ENCODE measurements around the gene SENP7.

Gene SENP7

DNA sequence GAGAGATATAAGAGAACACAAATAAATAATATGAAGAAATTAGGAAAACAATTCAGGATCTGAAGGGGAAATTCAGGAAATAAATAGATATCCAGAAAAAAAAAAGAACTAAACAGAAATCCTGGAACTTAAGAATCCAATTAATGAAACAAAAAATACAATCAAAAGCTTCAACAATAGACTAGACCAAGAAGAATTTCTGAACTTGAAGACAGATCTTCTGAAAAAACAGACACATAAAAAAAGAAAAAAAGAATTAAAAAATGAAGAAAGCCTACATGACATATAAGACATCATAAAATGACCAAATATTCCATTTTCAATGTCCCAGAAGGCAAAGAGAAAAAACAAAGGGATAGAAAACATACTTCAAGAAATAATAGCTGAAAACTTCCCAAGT, 124.3 kb downstream of the SENP7 start:
- Histone ChIP-seq H4K12ac (ENCODE audit: low read depth, low read length) (no peak overlapping the region), H3K23ac (ENCODE audit: low read length) (no peak overlapping the region), H3K4me3 (ENCODE audit: low read depth, low read length) (no peak overlapping the region), H2BK12ac (ENCODE audit: low read length) (no peak overlapping the region), H3K14ac (ENCODE audit: low read length) (no peak overlapping the region), H3K36me3 (ENCODE audit: control insufficient read depth in 1 of 2, insufficient read depth in 2 of 2, low read length in 2 of 2) (no peaks in the 10 kb centered on the region), H3K27ac (ENCODE audit: low read depth, low read length) (no peak overlapping the region), H2BK120ac (ENCODE audit: insufficient read depth, low read length, poor library complexity) (no peak overlapping the region), H4K8ac (ENCODE audit: low read depth, low read length) (no peak overlapping the region), H3K27me3 (ENCODE audit: insufficient read depth, low read length) (no peaks in the 10 kb centered on the region), H2AFZ (ENCODE audit: insufficient read depth, low read length, poor library complexity) (no peak overlapping the region), H3K9me3 (ENCODE audit: insufficient read depth, low read depth, low read length) (no peaks in the 10 kb centered on the region), H3K4me1 (ENCODE audit: control insufficient read depth in 1 of 2, insufficient read depth in 2 of 2, low read length in 2 of 2) (peaks cover 0 to 5% of the 10 kb centered on the region in 2 experiments), H3K18ac (ENCODE audit: low read length) (no peak overlapping the region), H2BK5ac (ENCODE audit: low read depth, low read length, poor library complexity) (no peak overlapping the region), H2AK5ac (ENCODE audit: low read length) (no peak overlapping the region), H3K79me1 (ENCODE audit: low read length) (no peaks in the 10 kb centered on the region), H4K91ac (ENCODE audit: low read depth, low read length) (no peak overlapping the region), H3K79me2 (ENCODE audit: control insufficient read depth, insufficient read depth, low read length, poor library complexity) (no peaks in the 10 kb centered on the region), H3K4me2 (ENCODE audit: low read length) (no peak overlapping the region), H3K4ac (ENCODE audit: low read depth, low read length) (no peak overlapping the region), H3K9ac (ENCODE audit: low read length) (no peak overlapping the region)
- DNase-seq: no peak

DNA sequence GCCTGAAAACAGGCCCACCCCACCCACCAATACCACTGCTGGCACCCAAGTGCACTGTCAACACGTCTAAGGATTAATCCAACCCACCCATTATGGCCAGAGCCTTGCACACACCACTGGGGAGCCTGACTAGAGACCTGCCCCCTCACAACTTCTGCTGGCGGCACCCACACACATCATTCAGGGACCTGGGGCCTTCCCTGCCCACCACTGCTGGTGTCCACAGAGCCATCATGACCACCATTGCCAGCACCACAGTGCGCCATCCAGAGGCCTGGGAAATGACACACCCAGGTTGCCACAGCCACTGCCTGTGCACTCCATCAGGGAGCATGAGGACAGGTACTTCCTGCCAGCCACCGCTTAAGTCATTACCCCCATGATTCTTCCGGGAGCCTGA, 125.7 kb downstream of the SENP7 start:
- Histone ChIP-seq H3K4me1 (ENCODE audit: control insufficient read depth in 1 of 2, insufficient read depth in 2 of 2, low read length in 2 of 2) (peaks cover 5 to 9% of the 10 kb centered on the region in 2 experiments), H2BK120ac (ENCODE audit: insufficient read depth, low read length, poor library complexity) (no peak overlapping the region), H3K27ac (ENCODE audit: low read depth, low read length) (no peak overlapping the region), H3K27me3 (ENCODE audit: insufficient read depth, low read length) (no peaks in the 10 kb centered on the region), H4K8ac (ENCODE audit: low read depth, low read length) (no peak overlapping the region), H3K4me3 (ENCODE audit: low read depth, low read length) (no peak overlapping the region), H4K91ac (ENCODE audit: low read depth, low read length) (no peak overlapping the region), H3K9ac (ENCODE audit: low read length) (no peak overlapping the region), H3K79me1 (ENCODE audit: low read length) (no peaks in the 10 kb centered on the region), H3K4me2 (ENCODE audit: low read length) (no peak overlapping the region), H3K36me3 (ENCODE audit: control insufficient read depth in 1 of 2, insufficient read depth in 2 of 2, low read length in 2 of 2) (no peaks in the 10 kb centered on the region), H2BK5ac (ENCODE audit: low read depth, low read length, poor library complexity) (no peak overlapping the region), H3K79me2 (ENCODE audit: control insufficient read depth, insufficient read depth, low read length, poor library complexity) (no peaks in the 10 kb centered on the region), H3K4ac (ENCODE audit: low read depth, low read length) (no peak overlapping the region), H3K23ac (ENCODE audit: low read length) (no peak overlapping the region), H2BK12ac (ENCODE audit: low read length) (no peak overlapping the region), H3K18ac (ENCODE audit: low read length) (no peak overlapping the region), H2AK5ac (ENCODE audit: low read length) (no peak overlapping the region), H3K14ac (ENCODE audit: low read length) (no peak overlapping the region), H3K9me3 (ENCODE audit: insufficient read depth, low read depth, low read length) (no peaks in the 10 kb centered on the region), H2AFZ (ENCODE audit: insufficient read depth, low read length, poor library complexity) (no peak overlapping the region), H4K12ac (ENCODE audit: low read depth, low read length) (no peak overlapping the region)
- WGBS (ENCODE audit: extremely low coverage, insufficient coverage, insufficient read length): no CpG with 5 or more reads among the region's 5 CpGs
- DNase-seq: no peak

DNA sequence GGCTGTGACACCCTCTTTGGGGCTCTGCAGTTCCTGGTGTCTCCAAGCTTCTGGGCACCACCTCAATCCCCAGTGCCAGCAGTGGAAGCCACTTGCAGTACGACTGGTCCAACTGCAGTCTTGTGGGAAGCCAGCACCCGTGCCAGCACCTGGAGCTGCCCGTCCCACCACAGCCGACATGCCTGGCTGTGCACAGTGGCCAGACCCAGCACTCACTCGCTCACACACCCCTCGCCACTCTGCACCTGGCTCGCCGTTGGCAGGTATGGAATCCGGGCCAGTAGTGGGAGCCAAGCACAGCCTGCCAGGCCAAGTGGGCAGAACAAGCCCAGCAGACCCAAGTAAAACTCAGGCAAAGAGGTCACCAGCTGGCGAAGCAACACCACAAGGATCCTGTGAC, 128.6 kb downstream of the SENP7 start:
- Histone ChIP-seq H3K4me1 (ENCODE audit: control insufficient read depth in 1 of 2, insufficient read depth in 2 of 2, low read length in 2 of 2) (peaks cover 5 to 9% of the 10 kb centered on the region in 2 experiments), H2AK5ac (ENCODE audit: low read length) (no peak overlapping the region), H3K79me2 (ENCODE audit: control insufficient read depth, insufficient read depth, low read length, poor library complexity) (no peaks in the 10 kb centered on the region), H3K14ac (ENCODE audit: low read length) (no peak overlapping the region), H3K9me3 (ENCODE audit: insufficient read depth, low read depth, low read length) (no peaks in the 10 kb centered on the region), H2BK120ac (ENCODE audit: insufficient read depth, low read length, poor library complexity) (no peak overlapping the region), H3K27ac (ENCODE audit: low read depth, low read length) (no peak overlapping the region), H3K36me3 (ENCODE audit: control insufficient read depth in 1 of 2, insufficient read depth in 2 of 2, low read length in 2 of 2) (no peaks in the 10 kb centered on the region), H2BK5ac (ENCODE audit: low read depth, low read length, poor library complexity) (no peak overlapping the region), H2AFZ (ENCODE audit: insufficient read depth, low read length, poor library complexity) (no peak overlapping the region), H4K8ac (ENCODE audit: low read depth, low read length) (no peak overlapping the region), H3K4me3 (ENCODE audit: low read depth, low read length) (no peak overlapping the region), H4K91ac (ENCODE audit: low read depth, low read length) (no peak overlapping the region), H3K18ac (ENCODE audit: low read length) (no peak overlapping the region), H3K79me1 (ENCODE audit: low read length) (no peaks in the 10 kb centered on the region), H3K9ac (ENCODE audit: low read length) (no peak overlapping the region), H3K4me2 (ENCODE audit: low read length) (no peak overlapping the region), H3K27me3 (ENCODE audit: insufficient read depth, low read length) (no peaks in the 10 kb centered on the region), H3K4ac (ENCODE audit: low read depth, low read length) (no peak overlapping the region), H3K23ac (ENCODE audit: low read length) (no peak overlapping the region), H2BK12ac (ENCODE audit: low read length) (no peak overlapping the region), H4K12ac (ENCODE audit: low read depth, low read length) (no peak overlapping the region)
- no peak for DNase-seq
- WGBS (ENCODE audit: extremely low coverage, insufficient coverage, insufficient read length): no CpG with 5 or more reads among the region's 10 CpGs

DNA sequence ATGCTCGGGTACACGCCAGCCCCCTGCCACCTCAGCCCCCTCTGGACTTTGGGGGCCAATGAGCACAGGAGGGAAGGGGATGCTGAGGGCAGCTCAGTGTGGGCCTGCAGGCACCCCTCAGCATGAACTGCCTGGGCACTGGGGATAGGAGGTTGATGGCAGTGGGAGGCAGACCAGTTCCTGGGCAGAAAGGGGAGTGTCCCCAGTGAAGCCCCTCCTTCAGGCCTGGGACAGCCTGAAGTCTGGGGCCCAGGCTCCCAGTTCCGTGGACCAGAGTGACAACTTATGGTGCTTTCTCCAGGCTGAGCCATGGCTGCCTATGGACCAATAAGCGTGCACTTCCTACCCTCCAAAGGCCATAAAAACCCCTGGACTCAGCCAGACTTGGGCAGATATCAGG, 129.4 kb downstream of the SENP7 start:
- WGBS (ENCODE audit: extremely low coverage, insufficient coverage, insufficient read length): no CpG with 5 or more reads among the region's 4 CpGs

More for the DNA sequence above, 129.4 kb downstream of the SENP7 start:
- Histone ChIP-seq H3K4me2 (ENCODE audit: low read length) (no peak overlapping the region), H4K8ac (ENCODE audit: low read depth, low read length) (no peak overlapping the region), H3K27me3 (ENCODE audit: insufficient read depth, low read length) (no peaks in the 10 kb centered on the region), H2BK12ac (ENCODE audit: low read length) (no peak overlapping the region), H3K9ac (ENCODE audit: low read length) (no peak overlapping the region), H3K4ac (ENCODE audit: low read depth, low read length) (no peak overlapping the region), H3K9me3 (ENCODE audit: insufficient read depth, low read depth, low read length) (no peaks in the 10 kb centered on the region), H2AFZ (ENCODE audit: insufficient read depth, low read length, poor library complexity) (no peak overlapping the region), H3K27ac (ENCODE audit: low read depth, low read length) (no peak overlapping the region), H4K12ac (ENCODE audit: low read depth, low read length) (no peak overlapping the region), H2BK120ac (ENCODE audit: insufficient read depth, low read length, poor library complexity) (no peak overlapping the region), H3K4me1 (ENCODE audit: control insufficient read depth in 1 of 2, insufficient read depth in 2 of 2, low read length in 2 of 2) (peaks cover 5 to 9% of the 10 kb centered on the region in 2 experiments), H4K91ac (ENCODE audit: low read depth, low read length) (no peak overlapping the region), H3K79me1 (ENCODE audit: low read length) (no peaks in the 10 kb centered on the region), H3K36me3 (ENCODE audit: control insufficient read depth in 1 of 2, insufficient read depth in 2 of 2, low read length in 2 of 2) (no peaks in the 10 kb centered on the region), H3K4me3 (ENCODE audit: low read depth, low read length) (no peak overlapping the region), H3K23ac (ENCODE audit: low read length) (no peak overlapping the region), H3K18ac (ENCODE audit: low read length) (no peak overlapping the region), H3K79me2 (ENCODE audit: control insufficient read depth, insufficient read depth, low read length, poor library complexity) (no peaks in the 10 kb centered on the region), H2BK5ac (ENCODE audit: low read depth, low read length, poor library complexity) (no peak overlapping the region), H3K14ac (ENCODE audit: low read length) (no peak overlapping the region), H2AK5ac (ENCODE audit: low read length) (no peak overlapping the region)
- DNase-seq: no peak
